PFSK-1 (cell line): Measurements from ENCODE around the gene PDE4B.

Experiments used
- FOXP2 ChIP-seq: optimal IDR thresholded peaks from 2 replicates; pipeline ENCODE3; 2011; ENCODE audit warnings: borderline replicate concordance, control low read depth, inconsistent platforms; ENCODE audit not compliant: insufficient read depth; ENCODE audit errors: extremely low read length, extremely low read depth
- POLR2AphosphoS5 ChIP-seq: IDR thresholded peaks from 2 replicates; pipeline ENCODE4 v1.6.1; 2012; ENCODE audit warnings: low read depth, mild to moderate bottlenecking, control low read depth, low read length, moderate library complexity
- REST ChIP-seq, 2 experiments: IDR thresholded peaks; 2 replicates each; pipeline versions ENCODE4 v1.6.1 to v1.8.0; 2011 to 2012; ENCODE audit warnings: low read depth in 2 of 2, low read length in 2 of 2, control low read depth in 1 of 2, inconsistent platforms in 1 of 2, mild to moderate bottlenecking in 1 of 2, moderate library complexity in 1 of 2; ENCODE audit not compliant: insufficient read depth in 1 of 2
- SIN3A ChIP-seq: IDR thresholded peaks from 2 replicates; pipeline ENCODE4 v1.6.1; 2012; ENCODE audit warnings: mild to moderate bottlenecking, low read length, moderate library complexity, borderline replicate concordance; ENCODE audit not compliant: insufficient read depth
- TAF1 ChIP-seq: IDR thresholded peaks from 2 replicates; pipeline ENCODE4 v1.6.1; 2012; ENCODE audit warnings: low read length, control low read depth, borderline replicate concordance; ENCODE audit not compliant: insufficient read depth

PDE4B gene

DNA sequence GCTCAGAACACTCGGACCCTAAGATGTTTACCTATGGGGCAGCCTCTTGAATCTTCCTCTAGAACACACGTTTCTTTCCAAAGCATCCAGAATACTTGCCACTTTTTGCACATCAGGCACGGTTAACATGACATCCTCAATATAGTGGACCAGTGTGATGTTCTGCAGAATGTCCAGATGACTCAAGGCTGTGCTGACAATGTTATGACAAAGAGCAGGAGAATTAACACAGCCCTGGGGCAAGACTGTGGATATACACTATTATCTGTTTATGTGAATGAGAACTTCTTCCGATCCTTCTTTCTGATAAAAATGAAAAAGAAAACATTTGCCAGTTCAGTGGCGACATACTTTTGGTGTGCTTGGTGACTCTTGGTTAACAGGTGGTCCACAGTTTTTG, 154.3 kb downstream of the PDE4B start:
- TF ChIP-seq REST (IDR thresholded peaks at IDR 0.05; ENCODE audit: insufficient read depth in 1 of 2, low read depth in 2 of 2, low read length in 2 of 2), result no peak
- TF ChIP-seq FOXP2, result no peak
- no peak for TF ChIP-seq POLR2AphosphoS5
- TF ChIP-seq SIN3A, result no peak
- TF ChIP-seq TAF1, result no peak

DNA sequence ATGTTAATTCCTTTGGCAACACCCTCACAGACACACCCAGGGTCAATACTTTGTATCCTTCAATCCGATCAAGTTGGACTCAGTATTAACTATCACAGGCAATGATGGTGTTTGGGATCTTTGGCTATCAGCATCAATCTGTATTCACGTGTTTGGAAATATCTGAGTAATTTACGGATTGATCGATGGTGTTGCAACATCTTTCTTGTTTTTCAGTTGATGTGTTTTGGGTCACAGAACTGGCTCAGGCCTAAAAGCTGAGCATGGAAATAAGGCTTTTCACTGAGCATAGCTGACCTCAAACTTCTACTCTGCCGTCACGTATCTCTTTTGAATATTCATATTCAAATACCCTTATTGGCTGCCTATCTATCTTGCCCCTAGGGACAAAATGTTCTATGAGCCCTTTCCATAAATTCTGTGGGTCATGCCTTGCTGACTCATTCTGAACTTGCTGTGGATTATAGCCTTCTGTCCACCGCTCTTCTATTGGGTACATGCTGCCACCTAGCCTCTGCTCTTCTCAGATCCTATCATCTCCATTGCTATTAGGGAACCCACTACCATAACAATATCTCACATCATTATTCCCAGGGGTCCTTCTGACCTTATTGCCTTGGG, 156.0 kb downstream of the PDE4B start:
- no peak for TF ChIP-seq FOXP2
- TF ChIP-seq TAF1, result no peak
- no peak for TF ChIP-seq POLR2AphosphoS5
- TF ChIP-seq SIN3A, result no peak
- TF ChIP-seq REST (IDR thresholded peaks at IDR 0.05; ENCODE audit: insufficient read depth in 1 of 2, low read depth in 2 of 2, low read length in 2 of 2), result no peak

- TF ChIP-seq REST (IDR thresholded peaks at IDR 0.05; ENCODE audit: insufficient read depth in 1 of 2, low read depth in 2 of 2, low read length in 2 of 2), result no peak
- TF ChIP-seq FOXP2, result no peak
- no peak for TF ChIP-seq POLR2AphosphoS5
- no peak for TF ChIP-seq SIN3A
- no peak for TF ChIP-seq TAF1
Measured at GRCh38 chr1:65949230-65949626, 156.5 kb downstream of the PDE4B start.

DNA sequence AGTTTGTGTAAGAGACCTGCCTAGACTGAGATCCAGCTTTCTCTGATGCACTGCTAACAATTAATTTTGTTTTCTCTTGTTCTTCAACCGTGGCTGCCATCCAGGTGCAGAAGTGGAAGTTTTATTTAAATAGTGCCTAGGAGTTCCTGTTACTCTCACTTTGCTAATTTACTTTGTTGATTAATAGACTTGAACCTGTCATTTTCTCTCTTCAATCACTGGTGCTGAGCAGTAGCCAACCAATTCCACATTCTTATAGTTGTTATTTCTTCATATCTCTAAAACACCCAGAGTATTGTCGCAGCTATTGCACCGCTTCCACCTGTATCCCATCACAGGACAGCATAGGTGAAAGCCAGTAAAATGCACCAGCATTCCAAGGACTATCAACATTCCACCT, 157.2 kb downstream of the PDE4B start:
- TF ChIP-seq POLR2AphosphoS5 (no peak), TAF1 (no peak), FOXP2 (no peak), REST (IDR thresholded peaks at IDR 0.05; ENCODE audit: insufficient read depth in 1 of 2, low read depth in 2 of 2, low read length in 2 of 2) (no peak), SIN3A (no peak)

- no peak for TF ChIP-seq TAF1
- no peak for TF ChIP-seq SIN3A
- no peak for TF ChIP-seq REST (IDR thresholded peaks at IDR 0.05; ENCODE audit: insufficient read depth in 1 of 2, low read depth in 2 of 2, low read length in 2 of 2)
- TF ChIP-seq FOXP2, result no peak
- no peak for TF ChIP-seq POLR2AphosphoS5
Measured at GRCh38 chr1:65952696-65953095, 160.0 kb downstream of the PDE4B start.
